GM19193 (cell line): ENCODE data around the gene TTC27.

Experiments used
- POLR2A ChIP-seq: IDR thresholded peaks from 4 replicates; pipeline ENCODE4 v1.6.1; 2011; ENCODE audit not compliant: insufficient read depth, insufficient read length; ENCODE audit errors: extremely low read depth

Gene TTC27

DNA sequence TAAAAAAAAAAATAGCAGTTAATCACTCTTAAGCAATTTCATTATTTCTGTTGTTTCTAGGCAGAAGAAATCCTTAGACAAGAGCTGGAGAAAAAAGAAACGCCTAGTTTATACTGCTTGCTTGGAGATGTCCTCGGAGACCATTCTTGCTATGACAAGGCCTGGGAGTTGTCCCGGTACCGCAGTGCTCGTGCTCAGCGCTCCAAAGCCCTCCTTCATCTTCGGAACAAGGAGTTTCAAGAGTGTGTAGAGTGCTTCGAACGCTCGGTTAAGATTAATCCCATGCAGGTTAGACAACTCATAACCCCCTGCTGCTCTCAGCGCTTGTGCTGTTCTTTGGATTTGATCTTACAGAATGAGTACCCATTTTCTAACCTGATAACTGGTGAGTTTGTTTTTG lies 130.4 kb downstream of the TTC27 start:
- TF ChIP-seq POLR2A, result no peak

DNA sequence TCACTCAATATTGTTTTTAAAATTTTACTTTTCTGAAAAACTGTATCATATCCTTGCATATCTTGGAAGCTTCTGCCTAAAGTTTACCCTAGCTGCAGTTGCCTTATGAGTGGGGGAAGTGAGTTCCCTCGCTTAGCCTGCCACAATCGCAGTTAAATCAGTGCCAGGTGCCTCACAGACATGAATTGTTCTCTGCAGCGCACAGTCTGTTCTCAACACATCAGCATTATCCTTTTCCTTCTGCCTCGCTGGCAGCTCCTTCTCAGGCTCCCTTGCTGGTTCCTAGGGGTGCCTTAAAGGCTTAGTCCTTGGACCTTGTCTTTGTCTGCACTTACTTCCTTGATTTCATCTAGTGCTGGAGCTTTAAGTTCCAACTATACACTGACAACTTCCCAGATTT lies 132.8 kb downstream of the TTC27 start:
- TF ChIP-seq POLR2A, result no peak

- no peak for TF ChIP-seq POLR2A
These were observed 140.7 kb downstream of the TTC27 start for GRCh38 chr2:32768387-32769174.

GRCh38 chr2:32770360-32770759 lies 142.5 kb downstream of the TTC27 start:
- no peak for TF ChIP-seq POLR2A

DNA sequence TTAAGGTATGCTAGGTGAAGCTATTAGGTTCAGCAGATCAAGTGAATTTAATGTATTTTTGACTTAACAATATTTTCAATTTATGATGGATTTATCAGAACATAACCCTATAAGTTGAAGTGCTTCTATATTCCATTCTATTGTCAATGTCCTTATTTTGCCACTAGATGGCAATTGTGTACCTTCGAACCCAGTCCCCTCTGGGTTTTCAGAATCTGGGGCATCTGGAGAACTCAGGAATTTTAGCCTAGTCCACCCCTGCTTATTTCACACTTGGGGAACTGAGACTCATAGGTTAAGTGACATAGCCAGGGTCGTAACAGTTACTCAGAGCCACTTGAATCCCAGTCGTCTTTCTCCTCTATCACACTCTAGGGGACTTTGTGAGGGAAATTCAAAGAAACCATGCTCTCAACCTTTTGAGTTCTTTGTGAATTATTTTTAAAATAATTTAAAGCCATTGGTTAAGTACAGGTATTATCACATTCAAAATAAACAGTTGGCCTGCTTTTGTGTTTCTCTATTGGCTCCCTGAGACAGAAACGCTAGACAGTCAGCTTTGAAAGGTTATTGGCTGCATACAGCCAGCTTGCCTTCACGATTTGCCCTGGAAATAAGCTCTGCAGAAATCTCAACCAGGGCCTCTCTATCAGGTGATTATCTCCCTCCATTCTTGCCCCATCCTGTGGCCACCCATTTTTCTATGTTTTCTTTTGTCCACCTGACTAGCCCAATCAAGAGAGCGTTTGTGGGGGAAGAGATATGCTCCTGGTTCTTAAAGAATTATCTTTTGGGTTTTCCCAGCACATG lies 145.0 kb downstream of the TTC27 start:
- no peak for TF ChIP-seq POLR2A

- no peak for TF ChIP-seq POLR2A
These were observed 145.6 kb downstream of the TTC27 start for GRCh38 chr2:32773448-32773808.

GRCh38 chr2:32775954-32776353 lies 148.1 kb downstream of the TTC27 start:
- no peak for TF ChIP-seq POLR2A

DNA sequence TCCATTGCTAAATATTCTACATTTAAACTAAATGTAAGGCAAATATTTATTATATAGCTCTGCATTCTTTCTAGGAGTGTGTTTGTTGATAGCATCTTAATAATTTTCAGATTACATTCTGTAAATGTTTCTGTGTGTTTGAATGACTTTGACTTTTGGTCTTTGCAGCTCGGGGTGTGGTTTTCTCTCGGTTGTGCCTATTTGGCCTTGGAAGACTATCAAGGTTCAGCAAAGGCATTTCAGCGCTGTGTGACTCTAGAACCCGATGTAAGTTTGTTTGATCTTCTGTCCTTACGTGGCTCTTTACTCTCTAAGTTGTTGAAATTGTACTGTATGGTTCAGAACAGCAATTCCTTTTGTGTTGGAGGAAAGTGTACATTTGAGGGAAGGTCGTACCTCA lies 149.9 kb downstream of the TTC27 start:
- TF ChIP-seq POLR2A, result no peak

DNA sequence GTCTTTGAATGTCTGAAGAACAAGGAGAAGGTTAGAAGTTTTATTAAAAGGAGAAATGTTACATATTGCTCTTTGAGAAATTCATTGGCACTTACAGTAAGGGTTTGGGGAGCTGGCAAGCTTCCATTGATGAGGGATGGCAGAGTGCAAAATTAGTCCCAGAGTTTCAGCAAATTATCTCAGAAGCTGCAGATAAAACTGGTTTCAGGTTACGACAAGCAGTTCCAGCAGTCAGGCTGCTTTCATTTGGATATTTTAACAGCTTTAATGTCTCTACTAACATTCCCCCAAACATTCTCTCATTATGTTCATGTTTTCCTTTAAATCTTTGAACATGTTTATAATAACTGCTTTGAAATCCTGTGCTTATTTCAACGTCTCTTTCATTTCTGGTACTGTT lies 153.1 kb downstream of the TTC27 start:
- no peak for TF ChIP-seq POLR2A

DNA sequence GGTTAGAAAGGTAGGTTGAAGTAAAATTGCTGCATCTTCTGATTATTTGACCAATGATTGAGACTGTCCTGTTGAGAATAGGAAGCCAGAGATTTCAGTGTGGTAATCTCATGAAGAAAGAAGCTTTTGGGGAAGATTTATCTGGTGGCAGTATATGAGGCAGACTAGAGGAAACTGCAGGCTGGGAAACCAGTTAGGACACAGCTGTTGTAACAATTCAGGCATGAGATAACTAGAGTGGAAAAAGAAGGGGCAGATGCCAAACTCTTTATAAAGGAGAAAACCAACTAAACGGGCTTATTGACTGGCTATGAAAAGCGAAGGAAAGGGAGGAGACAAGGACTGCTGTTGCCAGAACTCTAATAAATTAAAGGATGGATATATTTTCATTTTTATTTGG lies 155.6 kb downstream of the TTC27 start:
- TF ChIP-seq POLR2A, result no peak

DNA sequence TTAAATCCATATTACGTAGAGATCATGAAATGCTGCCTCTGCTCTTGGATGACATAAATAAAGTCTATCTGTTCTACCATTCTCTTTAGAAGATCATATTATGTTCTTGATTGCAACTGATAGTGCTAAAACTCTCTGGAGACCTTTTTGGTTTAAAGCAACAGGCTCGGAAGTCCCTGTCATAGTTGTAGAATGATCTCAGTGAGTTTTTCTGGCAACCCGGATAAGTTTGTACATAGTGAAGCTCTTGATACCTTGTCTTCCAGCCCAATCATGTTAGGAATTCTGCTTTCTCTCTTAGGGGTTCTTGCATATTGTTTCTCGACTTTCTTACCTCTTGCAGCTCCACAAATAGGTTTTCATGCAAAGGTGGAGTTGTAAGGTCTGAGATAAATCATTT lies 156.1 kb downstream of the TTC27 start:
- no peak for TF ChIP-seq POLR2A

DNA sequence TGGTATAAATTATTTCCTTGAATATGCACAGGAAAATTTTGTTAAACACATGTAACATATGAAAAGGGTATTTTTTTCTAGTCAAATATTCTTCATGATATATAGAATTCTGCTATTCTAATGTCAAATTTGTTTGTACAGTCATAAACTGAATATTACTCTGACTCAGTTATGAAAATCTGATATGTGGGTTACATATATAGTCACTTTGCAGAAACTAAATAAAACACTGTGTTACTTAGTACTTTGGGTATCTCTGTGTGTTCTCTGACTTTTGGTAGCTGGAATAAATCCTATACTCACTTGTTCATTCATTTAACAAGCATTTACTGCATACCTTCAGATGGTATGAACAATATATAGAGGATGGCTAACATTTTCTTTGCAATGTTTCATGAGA lies 159.4 kb downstream of the TTC27 start:
- TF ChIP-seq POLR2A, result no peak

GRCh38 chr2:32788114-32788513 lies 160.3 kb downstream of the TTC27 start:
- no peak for TF ChIP-seq POLR2A

DNA sequence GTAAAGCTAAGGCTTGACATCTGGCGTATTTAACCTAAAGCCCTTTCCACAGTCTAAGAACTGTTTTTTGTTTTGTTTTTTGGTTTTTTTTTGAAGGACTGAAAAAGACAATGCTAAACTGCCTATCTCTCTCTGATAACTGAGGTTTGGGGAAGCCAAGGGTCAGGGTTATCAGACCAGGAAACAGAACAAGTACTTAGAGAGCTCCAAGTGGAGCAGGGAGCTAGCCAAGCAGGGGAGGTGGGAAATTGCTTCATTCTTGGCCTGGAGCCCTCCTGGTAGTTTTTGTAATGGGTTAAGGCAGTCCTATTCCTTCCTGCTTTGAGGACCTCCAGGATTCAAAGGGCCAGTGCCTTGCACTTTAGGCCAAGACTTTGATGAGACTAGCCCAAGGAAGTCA lies 164.6 kb downstream of the TTC27 start:
- no peak for TF ChIP-seq POLR2A

- TF ChIP-seq POLR2A, result no peak
These were observed 171.0 kb downstream of the TTC27 start for GRCh38 chr2:32798829-32799228.

DNA sequence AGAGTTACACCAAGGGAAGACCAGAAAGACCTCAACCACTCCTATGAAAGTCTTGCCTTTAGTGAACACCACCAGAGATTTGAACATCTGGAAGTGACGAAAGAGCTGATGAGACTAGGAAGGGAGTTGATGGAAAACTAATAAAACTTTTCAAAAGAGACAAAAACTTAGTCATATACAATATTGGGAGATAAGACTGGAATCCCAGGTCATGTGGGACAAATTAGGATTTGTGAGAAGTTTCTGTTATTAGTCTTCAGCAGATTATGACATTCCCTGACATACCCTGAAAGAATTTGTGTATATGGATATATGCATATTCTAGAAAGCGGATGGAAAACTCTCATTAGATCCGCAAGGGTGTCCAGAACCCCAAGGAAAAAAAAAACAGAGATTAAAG lies 173.9 kb downstream of the TTC27 start:
- TF ChIP-seq POLR2A, result no peak
